Left forelimb (tissue), 1 donor: ENCODE measurements around the gene RUNX1.
"Not testable (repeated sequence)": the region's sequence is repeated elsewhere in the genome, so short reads cannot be mapped to it uniquely, and the experiment has no call there.

Experiments used
- DNase-seq: peaks from one replicate; pipeline ENCODE4 v3.0.0-alpha.2; 2018; ENCODE audit warnings: low spot score

The RUNX1 gene

DNA sequence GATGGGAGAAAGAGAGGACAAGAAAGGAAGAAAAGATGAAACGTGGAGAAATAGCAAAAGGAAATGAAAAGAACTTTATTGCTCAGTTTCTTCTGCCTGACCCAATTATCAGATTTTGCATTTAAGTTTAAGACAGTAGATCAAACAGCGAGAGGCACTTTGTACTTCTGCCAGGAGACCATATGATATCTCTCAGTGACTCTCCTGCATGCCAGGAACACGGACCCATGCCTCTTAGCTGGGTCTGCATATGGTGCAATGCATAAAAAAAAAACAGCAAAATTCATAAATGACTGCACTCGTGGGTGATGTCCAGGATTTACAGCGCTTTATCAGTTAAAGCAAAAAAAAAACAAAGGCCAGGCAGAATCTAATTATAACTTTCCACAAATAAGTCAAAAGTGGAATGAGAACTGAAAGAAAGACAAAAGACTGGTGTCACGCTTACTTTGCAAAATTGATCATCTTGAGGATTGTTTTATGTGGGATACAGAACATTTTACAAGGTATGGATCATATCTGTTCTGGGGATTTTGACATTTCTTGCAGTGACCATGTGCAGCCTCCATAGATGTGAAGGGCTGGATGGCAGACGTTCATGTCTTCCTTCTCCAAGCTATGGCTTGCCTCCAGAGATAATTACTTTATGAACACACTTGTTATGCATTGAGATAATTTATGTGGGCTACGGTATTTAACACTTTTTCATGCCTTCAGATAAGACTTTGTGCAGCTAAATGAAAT lies 79.5 kb downstream of the RUNX1 start:
- DNase-seq = no peak

DNA sequence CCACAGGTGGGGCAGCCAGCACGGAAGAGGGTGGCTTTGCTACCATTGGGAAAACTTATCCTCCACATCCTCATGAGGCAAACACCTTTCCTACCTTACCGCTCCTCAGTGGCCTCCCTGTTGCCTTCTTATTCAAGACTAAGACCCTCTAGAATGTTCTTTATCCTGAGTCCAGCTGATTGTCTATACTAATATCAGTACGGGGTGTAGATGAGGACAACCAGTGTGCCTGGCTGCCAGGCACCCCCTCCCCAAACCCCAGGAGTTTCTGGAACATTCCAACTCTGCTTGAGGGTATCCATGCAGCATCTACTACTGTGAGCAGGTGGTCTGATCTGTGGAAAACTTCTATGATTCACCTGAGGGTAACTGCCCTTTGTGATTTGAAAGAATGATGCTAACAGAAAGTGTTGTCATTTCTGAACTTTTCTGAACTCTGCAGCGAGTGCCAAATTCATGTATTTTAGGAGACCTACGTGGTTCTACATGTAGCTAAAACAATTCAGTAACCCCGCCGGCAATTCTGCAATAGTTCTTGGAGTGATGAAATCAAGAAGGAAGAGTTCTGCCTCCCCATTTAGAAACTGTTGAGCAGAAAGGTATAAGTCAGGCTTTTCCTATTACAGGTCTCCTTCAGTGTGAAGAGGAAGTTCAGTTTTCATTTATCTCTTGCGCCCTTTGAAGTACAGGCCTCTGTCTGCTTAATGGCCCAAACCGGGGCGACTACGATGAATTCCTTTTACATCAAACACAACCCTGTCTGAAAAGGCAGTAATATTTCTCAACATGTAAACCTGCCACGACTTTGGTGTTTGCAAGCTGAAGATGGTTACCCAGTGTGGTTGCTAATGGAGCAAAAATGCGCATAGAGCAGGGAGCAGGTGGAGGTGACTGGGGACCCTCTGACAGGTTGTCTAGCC lies 80.4 kb downstream of the RUNX1 start:
- no peak for DNase-seq

GRCh38 chr21:34967509-34968289 lies 81.4 kb downstream of the RUNX1 start:
- DNase-seq = no peak

DNA sequence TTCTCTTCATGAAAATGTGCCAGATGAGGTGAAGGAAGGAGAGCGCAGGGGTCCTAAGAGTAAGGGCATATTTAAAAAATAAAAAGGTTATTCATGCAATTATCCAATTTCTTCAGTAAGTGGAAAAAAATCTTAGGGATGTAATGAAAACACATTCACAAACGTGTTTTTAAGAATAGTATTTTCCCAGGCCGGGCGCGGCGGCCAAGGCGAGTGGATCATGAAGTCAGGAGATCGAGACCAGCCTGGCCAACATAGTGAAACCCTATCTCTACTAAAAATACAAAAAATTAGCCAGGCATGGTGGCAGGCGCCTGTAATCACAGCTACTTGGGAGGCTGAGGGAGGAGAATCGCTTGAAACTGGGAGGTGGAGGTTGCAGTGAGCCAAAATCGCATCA lies 82.2 kb downstream of the RUNX1 start:
- not testable (repeated sequence) for DNase-seq

DNA sequence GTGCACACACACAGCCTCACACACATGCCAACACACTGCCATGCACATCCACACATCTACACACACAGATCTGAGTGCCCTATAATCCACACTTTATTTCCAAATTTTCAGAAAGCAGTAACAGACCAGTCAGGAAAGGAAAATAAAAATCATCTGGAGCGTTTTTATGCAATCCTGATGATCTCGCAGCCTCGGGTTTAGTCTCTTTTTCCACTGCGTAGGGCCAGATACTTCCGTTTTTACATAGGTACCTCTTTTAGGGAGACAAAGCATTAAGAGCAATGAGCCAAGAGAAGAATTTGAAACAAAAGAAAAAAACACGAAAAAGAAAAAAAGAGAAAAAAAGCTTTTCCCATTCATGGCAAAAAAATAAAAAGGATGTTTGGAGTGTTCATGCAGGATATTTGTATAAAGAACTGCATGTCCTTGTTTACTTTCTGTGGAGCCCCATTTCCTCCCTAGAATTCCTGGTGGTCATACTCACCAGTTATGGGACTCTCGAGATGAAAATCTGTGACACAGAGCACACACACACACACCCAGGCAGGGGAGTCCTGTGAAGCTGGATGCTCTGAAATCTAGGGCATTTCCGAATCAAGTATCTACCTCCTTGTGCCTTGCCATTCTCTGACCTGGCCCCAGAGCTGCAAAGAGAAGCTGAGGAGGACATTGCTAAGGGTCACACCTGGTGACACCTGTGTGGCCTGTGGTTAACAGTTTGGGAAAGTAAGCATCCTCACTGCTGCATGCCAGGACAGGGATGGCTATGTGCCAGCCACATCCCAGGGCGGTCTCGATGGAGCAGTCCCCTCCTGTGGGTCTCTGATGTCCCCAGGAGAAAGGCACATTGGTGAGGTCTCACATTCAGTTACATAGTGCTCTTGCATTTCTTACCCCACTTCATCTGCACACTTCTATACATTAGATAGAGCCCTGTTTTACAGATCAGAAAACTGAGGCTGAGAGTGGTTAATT lies 83.6 kb downstream of the RUNX1 start:
- no peak for DNase-seq

- no peak for DNase-seq
These were observed 86.4 kb downstream of the RUNX1 start for GRCh38 chr21:34962586-34963222.

DNA sequence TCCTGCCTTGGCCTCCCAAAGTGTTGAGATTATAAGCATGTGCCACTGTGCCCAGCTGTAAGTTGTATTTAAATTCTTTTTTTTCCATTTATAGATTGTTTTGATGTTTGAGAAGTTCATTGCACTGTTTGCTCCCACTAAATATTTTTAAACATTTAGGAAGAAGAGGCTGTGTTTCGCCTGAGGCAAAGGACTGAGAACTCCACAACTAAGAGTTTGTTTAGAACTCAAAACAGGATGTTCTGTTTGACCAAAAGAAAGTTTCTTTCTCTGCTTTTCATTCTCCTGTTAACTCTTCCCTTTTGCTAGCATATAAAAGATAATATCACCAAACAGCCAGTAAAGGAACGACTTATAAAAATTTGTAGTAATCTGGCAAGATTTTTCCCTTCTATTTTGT lies 87.0 kb downstream of the RUNX1 start:
- no peak for DNase-seq

GRCh38 chr21:34960687-34961086 lies 88.4 kb downstream of the RUNX1 start:
- DNase-seq = no peak

DNA sequence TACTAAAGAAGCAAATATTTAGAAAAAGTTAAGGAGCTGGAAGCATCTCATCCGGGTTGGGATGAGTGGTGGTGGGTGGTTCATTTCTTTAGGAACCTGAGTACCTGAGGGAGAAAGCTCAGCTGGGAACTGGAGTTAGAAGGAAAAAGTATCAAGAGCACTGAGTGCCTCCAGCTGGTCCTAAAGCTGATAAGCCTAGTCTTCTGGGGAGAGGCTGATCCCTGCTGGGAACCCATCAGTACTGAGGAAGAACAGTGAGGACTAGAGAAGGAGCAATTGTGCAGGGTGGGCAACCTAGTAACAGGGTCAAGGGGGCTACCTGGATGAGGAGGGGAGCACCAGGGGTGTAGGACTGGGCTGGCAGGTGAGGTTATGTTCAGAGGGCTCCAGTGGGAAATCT lies 89.5 kb downstream of the RUNX1 start:
- no peak for DNase-seq

- no peak for DNase-seq
These were observed 91.1 kb downstream of the RUNX1 start for GRCh38 chr21:34958040-34958439.

DNA sequence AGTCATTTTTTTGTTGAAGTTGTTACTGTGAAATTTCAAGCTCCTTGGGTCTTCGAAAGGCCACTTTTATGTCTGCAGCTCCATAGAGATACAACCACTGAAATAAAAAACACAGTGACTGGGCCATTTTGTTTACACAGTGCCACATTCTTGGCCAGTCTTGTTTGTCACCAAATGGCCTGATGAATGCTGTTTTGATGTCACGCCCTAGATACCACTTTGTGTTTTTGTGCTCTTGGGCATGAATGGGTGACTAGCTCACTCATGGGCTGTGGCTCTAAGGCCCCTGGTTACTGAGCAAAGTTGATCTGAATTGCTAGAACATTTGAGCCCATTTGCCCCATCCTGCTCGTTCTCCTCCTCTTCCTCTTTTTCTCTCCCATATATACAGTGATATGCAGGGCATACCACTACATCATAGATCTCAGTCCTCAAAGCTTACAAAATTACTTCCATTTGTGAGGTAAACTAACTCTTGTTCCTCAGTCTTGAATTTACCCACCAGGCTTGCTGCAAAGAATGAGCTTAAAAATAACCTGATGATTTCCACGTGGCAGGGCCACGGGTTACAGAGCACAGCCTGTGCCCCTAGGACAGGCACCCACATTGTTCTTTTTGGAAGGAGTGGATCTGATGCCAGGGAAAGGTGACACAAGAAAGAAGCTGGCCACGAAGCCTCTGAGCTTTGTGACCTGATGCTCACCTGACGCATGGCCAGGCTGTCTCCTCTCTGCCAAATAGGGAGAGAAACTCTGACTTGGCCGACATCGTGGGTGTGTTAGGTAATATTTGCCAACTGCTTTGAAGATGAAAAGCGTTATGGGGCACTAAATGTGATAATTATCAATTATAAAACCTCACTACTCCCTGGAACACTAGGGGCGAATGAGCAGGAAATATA lies 92.4 kb downstream of the RUNX1 start:
- DNase-seq = no peak

GRCh38 chr21:34953950-34954349 lies 95.2 kb downstream of the RUNX1 start:
- no peak for DNase-seq

GRCh38 chr21:34952701-34953100 lies 96.4 kb downstream of the RUNX1 start:
- DNase-seq = no peak

- not testable (repeated sequence) for DNase-seq
These were observed 97.2 kb downstream of the RUNX1 start for GRCh38 chr21:34951868-34952267.

DNA sequence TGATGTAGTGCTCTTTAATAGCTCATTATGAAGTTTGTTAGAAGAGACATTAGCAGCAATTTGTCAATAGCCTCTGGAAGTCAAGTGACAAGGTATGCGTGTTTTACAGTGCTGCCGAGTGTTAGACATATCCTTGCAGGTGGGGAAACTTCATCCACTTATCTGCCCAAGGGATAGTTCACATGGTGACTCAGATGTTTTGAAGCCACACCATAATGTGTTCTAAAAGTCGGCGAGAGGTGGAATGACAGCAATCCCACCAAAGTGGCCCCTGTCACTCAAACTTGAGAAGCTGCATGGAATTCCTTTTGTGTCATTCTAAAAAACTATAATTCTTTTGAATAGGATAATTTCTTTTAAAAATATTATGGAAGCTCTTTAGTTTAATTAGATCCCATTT lies 98.1 kb downstream of the RUNX1 start:
- DNase-seq = no peak

GRCh38 chr21:34949499-34949898 lies 99.6 kb downstream of the RUNX1 start:
- no peak for DNase-seq

- DNase-seq = no peak
These were observed 100.1 kb downstream of the RUNX1 start for GRCh38 chr21:34949030-34949429.

- no peak for DNase-seq
These were observed 100.9 kb downstream of the RUNX1 start for GRCh38 chr21:34948157-34948556.

DNA sequence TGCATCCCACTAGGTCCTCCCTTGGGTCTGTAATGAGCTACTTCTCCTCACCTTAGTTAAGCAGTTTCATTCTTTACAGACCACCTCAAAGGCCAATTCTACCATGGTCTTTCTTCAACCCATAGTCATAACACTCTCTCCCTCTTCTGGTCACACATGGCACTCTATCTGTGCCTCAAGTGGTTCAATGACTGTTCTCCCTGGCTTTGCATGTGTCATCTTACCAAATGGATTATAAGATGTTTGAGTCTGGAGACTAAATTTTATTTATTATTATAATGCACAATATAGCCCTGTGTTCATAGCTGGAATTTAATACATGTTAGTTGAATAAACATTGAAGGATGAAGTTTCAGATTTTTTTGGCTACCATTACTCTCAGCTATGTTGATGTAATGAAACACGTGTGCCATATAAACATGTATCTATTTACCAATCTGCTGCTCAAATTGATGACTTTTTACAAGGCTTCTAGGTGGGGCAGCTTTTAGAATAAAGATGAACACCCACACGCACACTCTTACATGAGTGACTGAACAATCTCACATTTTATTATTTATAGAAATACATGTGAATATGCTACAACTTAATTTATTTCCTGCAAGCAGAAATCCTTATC lies 102.1 kb downstream of the RUNX1 start:
- DNase-seq = no peak
